Ovary (tissue), 3 donors: ENCODE data around the gene PPP1R13B.

Experiments
- CTCF ChIP-seq, 3 donors: fragments of 450-650 bp in 2 of 3; fragments of 200-600 bp in 1 of 3; IDR thresholded peaks; one replicate each; pipeline versions ENCODE4 v1.5.1 to v1.8.0; 2016 to 2022; ENCODE audit warnings: antibody characterized with exemption in 3 of 3, mild to moderate bottlenecking in 1 of 3
- EP300 ChIP-seq: sonication (generic); formaldehyde crosslinking; IDR thresholded peaks from one replicate; pipeline ENCODE4 v1.6.1; 2017; ENCODE audit warnings: antibody characterized with exemption
- POLR2A ChIP-seq: fragments of 450-650 bp; IDR thresholded peaks from one replicate; pipeline ENCODE4 v1.6.1; 2017; ENCODE audit warnings: antibody characterized with exemption, mild to moderate bottlenecking, moderate library complexity
- donor health status: DM: no; HTN: no; CAD: no.

DNA sequence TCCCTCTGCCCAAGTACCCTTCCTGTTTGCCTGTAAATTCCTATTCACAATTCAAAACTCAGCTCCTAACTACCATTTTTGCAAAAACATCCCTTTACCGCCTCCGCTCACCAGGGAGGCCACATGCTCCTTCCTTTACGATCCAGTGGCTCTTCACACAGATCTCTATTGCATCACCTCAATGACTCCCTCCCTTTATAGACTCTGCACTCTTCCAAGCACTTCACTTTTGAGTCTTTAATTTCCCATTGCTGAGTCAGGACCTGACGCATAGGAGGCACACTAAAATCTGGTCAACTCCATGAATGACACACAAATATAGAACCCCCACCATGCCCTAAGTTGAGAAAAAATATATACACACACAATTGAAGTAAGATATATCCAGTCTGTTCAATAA lies 45.9 kb downstream of the PPP1R13B start:
- TF ChIP-seq CTCF (IDR thresholded peaks at IDR 0.05) (no peak), POLR2A (no peak), EP300 (no peak)
